ENCODE measurements around the gene BPIFB6.

GRCh38 chr20:33051333-33051732 lies 19.9 kb downstream of the BPIFB6 start:
- no peak for TF ChIP-seq CTCF (IDR thresholded peaks at IDR 0.05)
- TF ChIP-seq EP300 (IDR thresholded peaks at IDR 0.05): no peak
- TF ChIP-seq POLR2AphosphoS5 (IDR thresholded peaks at IDR 0.05): no peak
- no peak for TF ChIP-seq POLR2A (IDR thresholded peaks at IDR 0.05)
